ENCODE data around the gene EFR3B. TPM values are rescaled to one million over a fixed set of nuclear protein-coding genes. Genes with fewer than 3 reads are reported as not detected.

The EFR3B gene
- total RNA-seq, 1 donor from 2014 or later, result 14.7 TPM

DNA sequence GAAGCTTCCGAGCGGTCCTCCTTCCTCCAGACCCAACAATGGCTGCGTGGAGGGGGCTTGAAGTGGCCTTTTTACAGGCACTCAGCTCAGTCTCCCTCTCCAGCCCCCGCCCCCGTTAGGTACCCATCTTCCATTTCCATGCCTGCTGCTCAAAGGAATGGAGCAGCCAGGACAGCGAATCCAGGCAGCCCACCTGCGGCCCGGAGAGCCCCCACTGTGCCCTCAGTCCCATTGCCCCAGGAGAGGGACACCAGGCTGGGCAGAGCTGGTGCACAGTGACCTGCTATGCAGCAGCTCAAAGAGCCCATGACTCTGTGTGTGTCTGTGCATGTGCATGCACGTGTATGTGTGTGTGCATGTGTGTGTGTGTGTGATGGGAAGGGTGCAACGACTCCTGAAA is 137.1 kb downstream of the EFR3B start:
- H3K27ac Mint-ChIP-seq (ENCODE audit: unreplicated experiment), result no peak overlapping the region
- no peaks in the 10 kb centered on the region for H3K79me2 ChIP-seq (ENCODE audit: insufficient read depth, low read length)
- no peaks in the 10 kb centered on the region for H3K36me3 Mint-ChIP-seq (ENCODE audit: low read depth, unreplicated experiment)
- no peaks in the 10 kb centered on the region for H4K20me1 ChIP-seq (ENCODE audit: insufficient read depth, low read length)
- H3K4me1 ChIP-seq (ENCODE audit: insufficient read depth, low read length), result no peaks in the 10 kb centered on the region
- H3K27me3 ChIP-seq (ENCODE audit: insufficient read depth, low read length), result peaks cover 16% of the 10 kb centered on the region
- peaks cover 32% of the 10 kb centered on the region for H3K27me3 Mint-ChIP-seq (ENCODE audit: low read depth, unreplicated experiment)
- no peak overlapping the region for H3K4me2 ChIP-seq (ENCODE audit: low read length)
- TF ChIP-seq, protein P1, sequence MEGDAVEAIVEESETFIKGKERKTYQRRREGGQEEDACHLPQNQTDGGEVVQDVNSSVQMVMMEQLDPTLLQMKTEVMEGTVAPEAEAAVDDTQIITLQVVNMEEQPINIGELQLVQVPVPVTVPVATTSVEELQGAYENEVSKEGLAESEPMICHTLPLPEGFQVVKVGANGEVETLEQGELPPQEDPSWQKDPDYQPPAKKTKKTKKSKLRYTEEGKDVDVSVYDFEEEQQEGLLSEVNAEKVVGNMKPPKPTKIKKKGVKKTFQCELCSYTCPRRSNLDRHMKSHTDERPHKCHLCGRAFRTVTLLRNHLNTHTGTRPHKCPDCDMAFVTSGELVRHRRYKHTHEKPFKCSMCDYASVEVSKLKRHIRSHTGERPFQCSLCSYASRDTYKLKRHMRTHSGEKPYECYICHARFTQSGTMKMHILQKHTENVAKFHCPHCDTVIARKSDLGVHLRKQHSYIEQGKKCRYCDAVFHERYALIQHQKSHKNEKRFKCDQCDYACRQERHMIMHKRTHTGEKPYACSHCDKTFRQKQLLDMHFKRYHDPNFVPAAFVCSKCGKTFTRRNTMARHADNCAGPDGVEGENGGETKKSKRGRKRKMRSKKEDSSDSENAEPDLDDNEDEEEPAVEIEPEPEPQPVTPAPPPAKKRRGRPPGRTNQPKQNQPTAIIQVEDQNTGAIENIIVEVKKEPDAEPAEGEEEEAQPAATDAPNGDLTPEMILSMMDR (IDR thresholded peaks at IDR 0.05; ENCODE audit: insufficient read depth, low read depth, low read length), result no peak
- no peak for TF ChIP-seq EZH2 (IDR thresholded peaks at IDR 0.05; ENCODE audit: insufficient read depth, low read length)
- H3K4me3 ChIP-seq (ENCODE audit: insufficient read depth, low read depth, low read length), result no peak overlapping the region
- H3K4me1 Mint-ChIP-seq (ENCODE audit: low read depth, unreplicated experiment), result no peaks in the 10 kb centered on the region
- no peaks in the 10 kb centered on the region for H3K9me3 ChIP-seq (ENCODE audit: insufficient read depth, low read depth, low read length)
- no peak for DNase-seq (ENCODE audit: low read depth)
- no peak for FAIRE-seq
- H2AFZ ChIP-seq (ENCODE audit: low read depth, low read length), result no peak overlapping the region
- no peak overlapping the region for H3K4me3 Mint-ChIP-seq (ENCODE audit: unreplicated experiment)
- no peaks in the 10 kb centered on the region for H3K36me3 ChIP-seq (ENCODE audit: insufficient read depth, low read length)
- no peaks in the 10 kb centered on the region for H3K9me3 Mint-ChIP-seq (ENCODE audit: unreplicated experiment)
- H3K9ac ChIP-seq (ENCODE audit: low read length), result no peak overlapping the region
- H3K27ac ChIP-seq (ENCODE audit: low read depth, low read length), result no peak overlapping the region

DNA sequence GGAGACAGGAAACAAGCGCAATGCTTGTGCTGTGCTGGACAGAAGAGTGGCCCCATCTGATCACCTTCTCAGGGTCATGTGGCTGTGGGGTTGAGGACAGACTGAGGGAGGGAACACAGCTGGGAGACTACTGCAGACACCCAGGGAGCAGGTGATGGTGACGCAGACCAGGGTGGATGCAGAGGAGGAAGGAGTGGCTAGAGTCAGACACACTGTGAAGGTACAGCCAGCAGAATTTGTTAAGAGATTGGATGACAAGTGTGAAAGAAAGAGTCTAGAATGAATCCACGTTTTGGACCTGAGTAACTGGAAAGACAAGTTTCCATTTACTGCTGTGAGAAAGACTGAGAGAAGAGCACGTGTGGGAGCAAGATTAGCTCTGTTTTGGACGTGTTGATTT is 142.4 kb downstream of the EFR3B start:
- no peaks in the 10 kb centered on the region for H3K4me1 ChIP-seq (ENCODE audit: insufficient read depth, low read length)
- H3K27me3 ChIP-seq (ENCODE audit: insufficient read depth, low read length), result peaks cover 3% of the 10 kb centered on the region
- H4K20me1 ChIP-seq (ENCODE audit: insufficient read depth, low read length), result no peaks in the 10 kb centered on the region
- H3K4me3 Mint-ChIP-seq (ENCODE audit: unreplicated experiment), result no peak overlapping the region
- H2AFZ ChIP-seq (ENCODE audit: low read depth, low read length), result no peak overlapping the region
- no peak overlapping the region for H3K27ac Mint-ChIP-seq (ENCODE audit: unreplicated experiment)
- no peak overlapping the region for H3K4me2 ChIP-seq (ENCODE audit: low read length)
- no peaks in the 10 kb centered on the region for H3K36me3 Mint-ChIP-seq (ENCODE audit: low read depth, unreplicated experiment)
- no peak for DNase-seq (ENCODE audit: low read depth)
- no peak for TF ChIP-seq EZH2 (IDR thresholded peaks at IDR 0.05; ENCODE audit: insufficient read depth, low read length)
- TF ChIP-seq, protein P1 (IDR thresholded peaks at IDR 0.05; ENCODE audit: insufficient read depth, low read depth, low read length), result no peak
- H3K79me2 ChIP-seq (ENCODE audit: insufficient read depth, low read length), result no peaks in the 10 kb centered on the region
- H3K4me3 ChIP-seq (ENCODE audit: insufficient read depth, low read depth, low read length), result no peak overlapping the region
- H3K36me3 ChIP-seq (ENCODE audit: insufficient read depth, low read length), result no peaks in the 10 kb centered on the region
- no peaks in the 10 kb centered on the region for H3K9me3 Mint-ChIP-seq (ENCODE audit: unreplicated experiment)
- H3K27me3 Mint-ChIP-seq (ENCODE audit: low read depth, unreplicated experiment), result peaks cover 16% of the 10 kb centered on the region
- H3K4me1 Mint-ChIP-seq (ENCODE audit: low read depth, unreplicated experiment), result no peaks in the 10 kb centered on the region
- H3K27ac ChIP-seq (ENCODE audit: low read depth, low read length), result no peak overlapping the region
- no peak overlapping the region for H3K9ac ChIP-seq (ENCODE audit: low read length)
- FAIRE-seq, result no peak
- no peaks in the 10 kb centered on the region for H3K9me3 ChIP-seq (ENCODE audit: insufficient read depth, low read depth, low read length)

DNA sequence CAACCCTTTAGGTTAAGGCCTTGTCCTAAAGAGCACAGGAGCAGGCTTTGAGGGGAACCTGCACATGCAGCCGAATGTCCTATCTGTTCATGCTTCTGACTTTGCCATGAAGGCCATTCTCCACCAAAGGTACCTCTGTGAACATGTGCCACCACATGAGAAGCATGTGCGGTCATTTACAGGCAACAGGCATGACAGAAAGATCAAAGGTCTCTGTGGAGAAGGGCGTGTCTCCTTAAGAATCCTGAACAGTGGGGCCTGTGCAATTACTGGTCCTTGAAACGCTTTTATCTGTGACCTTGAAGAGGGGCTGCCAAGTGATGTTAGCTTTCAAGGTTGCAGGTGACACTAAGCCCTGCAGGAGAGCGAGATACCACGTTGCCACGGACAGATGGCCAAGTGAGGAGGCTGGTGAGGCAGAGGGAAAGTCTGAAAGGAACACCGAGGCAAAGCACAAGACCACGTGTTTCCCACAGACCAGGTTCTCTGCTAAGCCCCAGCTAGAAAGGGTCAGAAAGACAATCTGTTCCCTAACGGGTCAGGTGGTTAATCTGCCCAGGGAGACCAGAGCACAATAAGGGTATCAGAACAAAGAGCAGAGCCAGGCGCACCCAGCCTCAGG is 146.0 kb downstream of the EFR3B start:
- H4K20me1 ChIP-seq (ENCODE audit: insufficient read depth, low read length), result no peaks in the 10 kb centered on the region
- H3K27ac ChIP-seq (ENCODE audit: low read depth, low read length), result no peak overlapping the region
- FAIRE-seq (no peak), DNase-seq (ENCODE audit: low read depth) (no peak)
- Mint-ChIP-seq H3K4me3 (ENCODE audit: unreplicated experiment) (no peak overlapping the region), H3K27me3 (ENCODE audit: low read depth, unreplicated experiment) (peaks cover 16% of the 10 kb centered on the region), H3K36me3 (ENCODE audit: low read depth, unreplicated experiment) (no peaks in the 10 kb centered on the region), H3K9me3 (ENCODE audit: unreplicated experiment) (no peaks in the 10 kb centered on the region), H3K4me1 (ENCODE audit: low read depth, unreplicated experiment) (no peaks in the 10 kb centered on the region), H3K27ac (ENCODE audit: unreplicated experiment) (no peak overlapping the region)
- no peak overlapping the region for H2AFZ ChIP-seq (ENCODE audit: low read depth, low read length)
- no peak overlapping the region for H3K9ac ChIP-seq (ENCODE audit: low read length)
- no peak overlapping the region for H3K4me2 ChIP-seq (ENCODE audit: low read length)
- H3K4me1 ChIP-seq (ENCODE audit: insufficient read depth, low read length), result no peaks in the 10 kb centered on the region
- TF ChIP-seq, protein P1 (IDR thresholded peaks at IDR 0.05; ENCODE audit: insufficient read depth, low read depth, low read length), result no peak
- TF ChIP-seq EZH2 (IDR thresholded peaks at IDR 0.05; ENCODE audit: insufficient read depth, low read length), result no peak
- no peak overlapping the region for H3K4me3 ChIP-seq (ENCODE audit: insufficient read depth, low read depth, low read length)
- no peaks in the 10 kb centered on the region for H3K36me3 ChIP-seq (ENCODE audit: insufficient read depth, low read length)
- H3K27me3 ChIP-seq (ENCODE audit: insufficient read depth, low read length), result peaks cover 3% of the 10 kb centered on the region
- no peaks in the 10 kb centered on the region for H3K9me3 ChIP-seq (ENCODE audit: insufficient read depth, low read depth, low read length)
- no peaks in the 10 kb centered on the region for H3K79me2 ChIP-seq (ENCODE audit: insufficient read depth, low read length)
